SH-SY5Y (cell line): ENCODE results near the gene PELI1.

Source experiments
- GATA2 ChIP-seq: IDR thresholded peaks from 2 replicates; pipeline ENCODE4 v1.6.1; 2011; ENCODE audit warnings: mild to moderate bottlenecking, low read depth, low read length
- GATA3 ChIP-seq: IDR thresholded peaks from 2 replicates; pipeline ENCODE4 v1.6.1; 2011; ENCODE audit warnings: low read depth, mild to moderate bottlenecking, low read length, moderate library complexity

GRCh38 chr2:64049633-64050220, 94.5 kb downstream of the PELI1 start:
- TF ChIP-seq GATA3 (no peak), GATA2 (no peak)
